ENCODE data around the gene TMC4.
A peak's percentile ranks its signal among the peaks of the same experiment; 100 is the strongest.
"Not testable (repeated sequence)": the region's sequence is repeated elsewhere in the genome, so short reads cannot be mapped to it uniquely, and the experiment has no call there.

Gene TMC4

DNA sequence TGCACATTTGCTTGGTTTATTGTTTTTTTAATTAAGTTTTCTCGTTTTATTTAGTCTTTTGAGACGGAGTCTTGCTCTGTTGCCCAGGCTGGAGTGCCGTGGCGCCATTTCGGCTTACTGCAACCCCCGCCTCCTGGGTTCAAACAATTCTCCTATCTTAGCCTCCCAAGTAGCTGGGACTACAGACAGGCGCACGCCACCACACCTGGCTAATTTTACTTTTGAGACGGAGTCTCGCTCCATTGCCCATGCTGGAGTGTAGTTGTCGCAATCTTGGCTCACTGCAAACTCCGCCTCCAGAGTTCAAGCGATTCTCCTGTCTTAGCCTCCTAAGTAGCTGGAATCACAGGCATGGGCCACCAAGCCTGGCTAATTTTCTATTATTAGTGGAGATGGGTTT, 29.0 kb upstream of the TMC4 start:
- DNase-seq: peak; percentile 23

DNA sequence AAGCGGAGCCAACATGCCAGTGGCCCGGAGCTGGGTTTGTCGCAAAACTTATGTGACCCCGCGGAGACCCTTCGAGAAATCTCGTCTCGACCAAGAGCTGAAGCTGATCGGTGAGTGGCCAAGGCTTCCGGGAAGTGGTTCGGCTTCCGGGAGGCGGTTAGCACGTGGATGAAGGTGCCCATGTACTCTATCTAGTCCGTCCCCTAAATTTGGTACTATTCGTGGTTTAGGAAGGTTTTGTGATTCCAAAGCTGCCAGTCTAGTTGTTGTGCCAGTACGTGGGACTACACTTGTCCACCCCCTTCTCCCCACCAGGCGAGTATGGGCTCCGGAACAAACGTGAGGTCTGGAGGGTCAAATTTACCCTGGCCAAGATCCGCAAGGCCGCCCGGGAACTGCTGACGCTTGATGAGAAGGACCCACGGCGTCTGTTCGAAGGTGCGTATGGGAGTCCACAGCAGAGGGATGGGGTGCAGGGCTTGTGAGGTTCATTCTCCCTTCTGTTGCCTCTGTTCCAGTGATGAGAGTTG, 28.3 kb upstream of the TMC4 start:
- no peak for DNase-seq

DNA sequence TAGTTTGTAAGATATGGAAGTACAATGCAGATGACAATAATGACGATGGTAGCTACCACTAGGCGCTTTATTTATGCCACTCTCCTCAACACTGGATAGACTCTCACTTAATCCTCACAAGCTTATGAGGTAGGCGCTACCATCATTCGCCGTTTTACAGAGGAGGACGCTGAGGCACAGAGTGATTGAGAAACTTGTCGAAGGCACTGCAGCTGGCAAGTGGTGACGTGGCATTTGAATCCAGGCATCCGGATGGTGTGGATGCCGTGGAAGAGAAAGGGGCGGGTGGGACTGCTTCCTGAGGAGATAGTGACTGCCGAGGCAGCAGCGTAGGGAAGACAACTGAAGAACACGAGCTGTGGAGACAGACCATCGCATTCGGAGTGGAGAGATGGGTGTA, 26.4 kb upstream of the TMC4 start:
- DNase-seq: no peak

DNA sequence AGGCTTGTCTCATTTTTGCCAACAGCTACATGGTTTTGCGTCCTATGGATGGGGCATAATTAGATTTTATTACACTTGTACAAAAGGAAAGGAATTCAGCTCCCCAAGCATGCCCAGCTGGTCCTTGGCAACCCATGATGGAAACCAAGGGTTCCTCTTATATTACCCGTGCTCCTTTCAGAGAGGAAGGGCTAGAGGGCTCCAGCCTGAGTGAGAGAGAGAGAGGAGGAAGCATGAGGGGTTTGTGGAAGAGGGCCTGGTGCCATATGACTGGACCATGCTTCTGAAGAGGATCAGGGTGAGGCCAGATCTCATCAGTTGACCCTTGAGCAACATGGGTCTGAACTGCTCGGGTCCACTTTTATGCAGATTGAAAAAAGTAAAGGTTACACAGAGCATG, 24.2 kb upstream of the TMC4 start:
- DNase-seq: no peak

GRCh38 chr19:54196536-54196935, 23.6 kb upstream of the TMC4 start:
- no peak for DNase-seq

GRCh38 chr19:54194463-54194862, 21.5 kb upstream of the TMC4 start:
- DNase-seq: not testable (repeated sequence)

DNA sequence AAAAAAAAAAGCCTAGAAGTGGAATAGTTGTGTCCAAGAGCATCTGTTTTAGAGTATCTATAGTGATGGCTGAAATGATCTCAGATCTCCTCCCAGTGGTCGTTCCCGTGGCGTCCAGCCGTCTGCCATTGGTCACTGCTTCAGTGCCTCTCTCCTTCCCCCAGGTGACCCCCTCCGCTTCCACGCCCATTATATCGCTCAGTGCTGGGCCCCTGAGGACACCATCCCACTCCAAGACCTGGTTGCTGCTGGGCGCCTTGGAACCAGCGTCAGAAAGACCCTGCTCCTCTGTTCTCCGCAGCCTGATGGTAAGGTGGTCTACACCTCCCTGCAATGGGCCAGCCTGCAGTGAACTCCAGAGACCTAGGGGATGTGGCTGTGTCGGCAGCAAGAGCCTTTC, 20.1 kb upstream of the TMC4 start:
- DNase-seq: no peak

- no peak for DNase-seq
These were observed 19.0 kb upstream of the TMC4 start for GRCh38 chr19:54191811-54192453.

DNA sequence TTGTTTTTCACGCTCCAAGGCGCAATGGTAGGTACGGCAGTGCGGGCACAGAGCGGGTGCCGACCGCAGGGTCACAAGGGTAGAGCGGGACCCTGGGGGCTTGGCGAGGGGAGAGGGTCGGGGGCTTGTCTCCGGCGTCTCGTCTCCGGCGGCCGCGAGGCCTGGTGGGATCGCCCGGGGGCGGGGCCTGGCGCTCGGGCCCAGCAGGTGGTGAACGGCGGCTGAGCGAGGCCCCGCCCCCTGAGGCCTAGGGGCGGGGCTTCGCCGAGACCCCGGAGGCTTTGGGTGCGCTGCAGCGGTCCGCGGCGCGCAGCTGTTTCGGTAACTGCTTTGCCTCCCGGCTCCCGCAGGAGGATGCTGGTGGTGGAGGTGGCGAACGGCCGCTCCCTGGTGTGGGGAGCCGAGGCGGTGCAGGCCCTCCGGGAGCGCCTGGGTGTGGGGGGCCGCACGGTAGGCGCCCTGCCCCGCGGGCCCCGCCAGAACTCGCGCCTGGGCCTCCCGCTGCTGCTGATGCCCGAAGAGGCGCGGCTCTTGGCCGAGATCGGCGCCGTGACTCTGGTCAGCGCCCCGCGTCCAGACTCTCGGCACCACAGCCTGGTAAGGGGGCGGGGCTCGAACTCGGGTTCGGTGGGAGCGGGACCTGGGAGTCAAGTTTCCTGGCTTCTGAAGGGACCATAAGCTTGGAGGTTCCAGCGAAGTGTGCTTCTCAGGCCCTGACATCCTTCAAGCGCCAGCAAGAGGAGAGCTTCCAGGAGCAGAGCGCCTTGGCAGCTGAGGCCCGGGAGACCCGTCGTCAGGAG, 18.3 kb upstream of the TMC4 start, which contains the start of gene TSEN34:
TSEN34 (plus strand) TSS at position 298 of the 800 bp plus-strand sequence; CDS start at position 355, 57 bp downstream.
- DNase-seq: peak; percentile 79

- DNase-seq: peak; percentile 100
These were observed 17.6 kb upstream of the TMC4 start for GRCh38 chr19:54190503-54191010.

DNA sequence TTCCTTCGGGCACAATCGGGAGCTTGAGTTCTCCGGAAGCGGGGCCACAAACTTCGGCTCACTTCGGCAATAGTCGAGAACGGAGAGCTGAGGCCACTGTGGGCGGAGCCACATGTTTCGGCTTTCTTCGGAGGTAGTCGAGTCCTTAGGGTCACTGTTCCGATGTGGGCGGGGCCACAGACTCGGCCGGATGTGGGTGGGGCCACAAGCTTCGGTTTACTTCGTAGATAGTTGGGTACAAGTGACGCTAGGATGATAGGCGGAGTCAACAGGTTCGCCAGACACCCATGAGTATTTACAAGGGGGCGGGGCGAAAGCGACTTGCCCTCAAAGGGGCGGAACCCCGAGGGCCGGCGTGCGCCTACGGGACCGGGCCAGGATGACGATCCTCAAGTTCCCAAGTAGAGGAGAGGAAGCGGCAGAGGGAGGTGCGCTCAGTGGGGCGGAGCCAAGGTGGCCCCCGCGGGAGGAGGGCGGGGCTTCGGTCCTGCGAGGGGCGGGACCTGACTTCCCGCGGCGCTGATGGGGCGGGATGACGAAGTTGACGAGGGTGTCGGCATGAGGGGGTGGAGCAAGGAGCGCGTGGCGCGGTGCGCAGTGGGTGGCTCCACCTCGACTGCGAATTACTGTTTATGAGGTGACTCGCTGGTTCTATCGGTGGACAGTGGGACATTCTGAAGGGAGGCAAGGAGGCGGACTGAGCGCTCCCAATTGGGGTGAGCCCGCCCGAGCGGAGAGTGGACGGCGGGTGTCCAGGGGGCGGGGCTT, 17.0 kb upstream of the TMC4 start:
- DNase-seq: peak; percentile 100

- peak; percentile 69 for DNase-seq
These were observed 16.3 kb upstream of the TMC4 start, which contains the start of gene MBOAT7 for GRCh38 chr19:54189145-54189734. MBOAT7 (minus strand) TSS chr19:54189580; CDS start chr19:54188508, 1,072 bp downstream.

DNA sequence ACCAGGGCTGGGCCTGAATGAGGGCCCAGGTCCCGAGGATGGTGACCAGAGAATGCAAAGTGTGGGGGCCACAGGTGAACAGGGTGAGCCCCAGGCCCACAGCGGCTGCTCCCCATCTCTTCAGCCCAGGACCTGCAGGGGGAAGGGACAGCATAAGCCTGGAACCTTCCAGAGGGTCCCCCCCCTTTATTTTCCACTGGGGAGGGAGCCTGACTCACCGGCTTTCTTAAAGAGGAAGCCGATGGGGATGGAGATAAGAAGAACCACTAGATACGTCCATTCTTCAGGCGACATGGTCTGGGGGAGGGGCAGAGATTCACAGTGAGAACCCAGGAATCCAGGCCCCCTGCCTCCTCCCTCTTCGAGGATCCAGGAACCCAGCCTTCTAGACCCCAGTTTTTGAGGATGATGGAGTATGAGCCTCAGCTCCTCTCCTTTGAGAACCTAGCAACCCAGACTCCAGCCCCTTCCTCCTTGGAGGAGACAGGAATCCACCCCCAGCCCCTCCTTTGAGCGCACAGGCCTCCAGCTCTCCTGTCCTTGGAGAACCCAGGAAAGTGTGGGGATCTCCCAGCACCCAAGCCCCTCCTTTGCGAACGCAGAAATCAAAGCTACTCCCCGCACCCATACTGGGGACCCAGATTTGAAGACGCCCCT, 15.4 kb upstream of the TMC4 start:
- no peak for DNase-seq

DNA sequence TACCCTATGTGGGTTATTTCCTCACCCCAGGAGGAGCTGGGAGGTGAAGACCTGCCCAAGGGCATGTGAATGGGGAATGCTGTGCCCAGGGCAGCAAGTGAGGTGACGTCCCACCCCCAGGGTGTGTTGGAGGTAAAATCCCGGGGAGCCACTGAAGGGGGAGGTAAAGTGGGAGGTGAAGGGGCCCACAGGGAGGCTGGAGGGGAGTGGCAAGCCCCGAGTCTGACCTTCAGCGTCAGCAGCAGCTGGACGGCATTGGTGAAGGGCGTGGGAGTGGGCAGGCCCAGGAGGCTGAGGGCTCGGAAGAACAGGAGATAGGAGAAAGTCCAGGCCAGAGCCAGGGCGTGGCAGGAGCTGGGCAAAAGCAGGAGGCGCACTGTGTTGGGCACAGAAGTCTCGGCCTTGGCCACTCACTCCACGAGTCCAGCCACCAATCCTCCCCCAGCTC, 14.0 kb upstream of the TMC4 start:
- DNase-seq: no peak

DNA sequence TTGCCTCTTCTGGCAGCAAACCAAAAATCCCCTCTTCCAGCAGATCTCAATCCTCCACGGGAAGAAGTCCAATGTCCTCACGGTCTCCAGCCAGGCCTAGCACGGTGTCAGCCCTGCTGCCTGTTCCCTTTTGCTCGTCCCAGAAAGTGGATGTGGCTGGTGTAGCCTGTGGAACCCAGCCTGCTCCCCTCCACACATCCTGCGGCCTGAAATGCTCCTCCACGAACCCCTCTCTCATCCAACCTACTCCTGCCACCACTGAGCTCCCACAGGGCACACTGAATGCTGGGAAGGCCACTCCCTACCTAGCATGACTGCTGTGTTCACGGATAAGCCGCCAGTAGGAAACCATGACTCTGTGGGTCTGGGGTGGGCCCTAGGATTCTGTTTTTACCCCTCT, 13.4 kb upstream of the TMC4 start:
- no peak for DNase-seq

GRCh38 chr19:54183431-54183830, 10.5 kb upstream of the TMC4 start:
- DNase-seq: no peak

DNA sequence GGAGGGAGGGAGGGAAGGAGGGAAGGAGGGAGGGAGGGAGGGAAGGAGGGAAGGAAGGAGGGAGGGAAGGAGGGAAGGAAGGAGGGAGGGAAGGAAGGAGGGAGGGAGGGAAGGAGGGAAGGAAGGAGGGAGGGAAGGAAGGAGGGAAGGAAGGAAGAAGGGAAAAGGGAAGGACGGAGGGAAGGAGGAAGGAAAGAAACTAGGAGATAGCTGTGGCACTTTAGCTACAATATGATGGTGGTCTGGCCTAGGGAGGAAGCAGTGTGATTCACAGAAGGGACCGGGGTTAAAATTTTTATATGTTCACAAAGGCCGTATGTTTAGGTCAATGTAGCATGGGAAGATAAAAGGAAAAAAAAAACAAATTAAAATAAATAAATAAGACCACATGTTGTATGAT, 8.9 kb upstream of the TMC4 start:
- DNase-seq: not testable (repeated sequence)

- DNase-seq: no peak
These were observed 7.7 kb upstream of the TMC4 start for GRCh38 chr19:54180691-54181091.

DNA sequence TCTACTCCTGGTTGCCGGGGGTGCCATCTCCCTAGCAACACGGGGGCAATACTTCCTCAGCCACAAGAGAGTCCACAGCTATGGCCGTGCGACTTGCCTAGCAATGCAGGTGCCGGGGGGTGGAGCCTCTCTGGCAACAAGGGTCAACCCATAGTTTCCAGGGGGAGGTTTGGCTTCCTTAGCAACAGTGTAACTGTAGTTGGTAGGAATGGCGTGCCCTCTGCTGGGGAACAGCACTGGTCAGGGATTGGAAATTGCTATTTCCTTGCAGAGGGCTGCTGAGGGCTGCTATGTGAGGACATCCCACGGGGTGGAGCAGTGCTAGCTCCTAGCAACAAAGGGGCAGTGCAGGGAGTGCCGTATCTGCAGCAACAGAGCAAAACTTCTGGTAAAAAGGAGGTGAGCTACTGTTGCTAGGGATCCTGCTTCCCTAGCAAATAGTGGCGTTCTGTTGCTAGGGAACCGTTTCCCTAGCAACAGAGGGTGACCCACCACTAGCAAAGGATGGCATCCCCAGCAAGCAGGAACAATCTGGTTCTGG, 7.0 kb upstream of the TMC4 start:
- DNase-seq: no peak

DNA sequence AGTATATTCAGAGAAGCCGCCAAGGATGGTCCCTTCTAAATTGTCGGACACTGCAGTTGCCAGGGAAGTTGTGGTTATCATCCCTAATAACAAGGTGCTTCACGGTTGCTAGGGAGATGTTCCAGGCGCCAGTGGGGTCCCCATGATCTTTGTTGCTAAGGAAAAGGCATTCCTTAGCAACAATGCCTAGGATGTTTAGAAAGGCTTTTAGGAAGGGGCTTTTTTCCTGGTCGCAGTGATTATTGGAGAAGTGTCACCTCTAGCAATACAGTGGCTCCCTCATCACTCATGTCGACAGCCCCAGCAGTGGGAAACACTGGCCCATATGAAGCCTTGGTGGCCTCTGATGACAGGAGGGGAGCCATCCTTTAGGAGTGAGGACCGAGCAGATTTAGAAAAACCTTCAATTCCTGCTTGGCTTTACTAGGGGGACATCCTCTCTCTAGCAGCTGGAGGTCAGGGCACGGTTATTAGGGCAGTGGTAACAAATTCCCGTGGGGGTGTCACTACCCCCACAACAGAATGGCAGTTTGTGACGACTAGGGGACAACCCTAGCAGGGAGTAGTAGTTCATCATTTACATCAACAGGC, 6.4 kb upstream of the TMC4 start:
- DNase-seq: no peak

DNA sequence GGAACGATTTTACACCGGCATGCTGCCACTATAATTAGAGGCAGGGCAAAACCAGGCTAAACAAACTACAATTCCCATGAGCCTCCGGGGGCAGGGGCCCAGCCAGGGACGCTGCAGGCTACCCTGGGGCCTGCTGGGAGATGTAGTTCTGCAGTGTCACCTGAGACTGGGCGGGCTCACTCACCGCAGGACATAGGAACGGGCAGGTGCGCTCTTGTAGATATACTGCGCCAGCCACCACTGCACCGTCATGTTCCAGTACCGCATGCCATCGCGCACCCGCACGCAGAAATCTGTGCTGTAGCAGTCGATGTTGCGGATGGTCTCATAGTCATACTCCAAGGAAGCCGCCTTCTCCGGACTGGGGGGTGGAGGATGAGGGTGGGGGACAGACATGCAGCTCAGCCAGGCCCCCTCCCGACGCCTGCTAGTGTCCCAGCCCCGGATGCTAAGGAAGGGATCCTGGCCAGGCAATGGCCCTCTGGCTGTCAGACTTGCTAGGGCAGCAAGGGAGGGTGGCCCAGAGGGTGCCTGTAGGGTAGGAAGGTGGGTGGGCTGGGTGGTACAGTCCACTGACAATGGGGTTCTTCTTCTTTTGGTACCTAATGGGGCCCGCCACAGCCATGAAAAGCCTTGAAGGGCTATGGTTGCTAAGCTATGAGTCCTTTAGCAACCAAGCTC, 5.8 kb upstream of the TMC4 start:
- no peak for DNase-seq
